ENCODE results near the gene ACP6. TPM values are rescaled to one million over a fixed set of nuclear protein-coding genes. Genes with fewer than 3 reads are reported as not detected.

The ACP6 gene
- total RNA-seq, 3 donors from 2014 or later = 5.1 to 19.7 (median 18.9) TPM

DNA sequence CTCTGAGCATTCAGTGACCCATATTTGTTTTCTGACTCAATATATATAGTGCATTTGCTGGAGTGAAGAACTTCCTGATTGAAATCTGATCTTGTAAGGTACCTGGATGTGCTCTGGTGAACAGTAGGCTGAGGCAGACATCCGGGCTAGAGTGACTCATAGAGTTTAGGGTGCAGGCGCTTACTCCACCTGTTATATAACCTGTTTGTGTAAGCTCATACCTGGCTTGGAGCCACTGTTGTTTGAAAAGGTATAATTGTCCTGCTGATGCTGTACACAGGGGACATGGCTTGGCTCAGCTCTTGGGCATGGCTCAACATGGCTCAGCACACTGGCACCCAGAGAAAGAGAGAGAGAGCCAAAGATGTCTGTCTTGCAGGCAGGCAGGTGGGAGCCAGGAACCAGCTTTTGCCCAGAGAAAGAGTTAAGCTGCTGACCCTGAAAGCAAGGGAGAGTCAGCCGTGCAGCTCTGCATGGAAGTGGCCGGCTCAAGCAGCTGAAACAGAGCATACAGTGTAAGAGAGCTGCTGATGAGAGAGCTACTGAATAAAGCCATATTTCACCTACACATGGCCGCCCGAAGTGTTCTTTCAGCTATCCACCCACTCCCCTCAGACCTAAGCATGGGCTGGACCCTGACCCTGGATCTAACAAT lies 46.9 kb upstream of the ACP6 start:
- Histone ChIP-seq H3K4me3 (no peak overlapping the region), H3K36me3 (no peaks in the 10 kb centered on the region), H3K4me1 (no peaks in the 10 kb centered on the region), H3K27me3 (no peaks in the 10 kb centered on the region), H3K9me3 (no peaks in the 10 kb centered on the region), H3K27ac (peak overlapping the region in 1 of 2 donors; percentile 51)
- intact Hi-C loops (cut with DNase I; ENCODE audit: low total_unique reads) = no loop called here
- peak in 1 of 2 donors; percentile 43 for DNase-seq (ENCODE audit: low spot score in 2 of 2)
- TF ChIP-seq POLR2AphosphoS5 (IDR thresholded peaks at IDR 0.05) (no peak), CTCF (IDR thresholded peaks at IDR 0.05) (no peak), POLR2A (IDR thresholded peaks at IDR 0.05) (no peak)

- no peaks in the 10 kb centered on the region for H3K36me3 ChIP-seq
- no peak overlapping the region for H3K27ac ChIP-seq
- intact Hi-C loops (cut with DNase I; ENCODE audit: low total_unique reads) = no loop called here
- no peak for DNase-seq (ENCODE audit: low spot score in 2 of 2)
- no peak overlapping the region for H3K4me3 ChIP-seq
- H3K9me3 ChIP-seq = no peaks in the 10 kb centered on the region
- TF ChIP-seq CTCF (IDR thresholded peaks at IDR 0.05) (no peak), POLR2A (IDR thresholded peaks at IDR 0.05) (no peak), POLR2AphosphoS5 (IDR thresholded peaks at IDR 0.05) (no peak)
- H3K4me1 ChIP-seq = no peaks in the 10 kb centered on the region
- H3K27me3 ChIP-seq = no peaks in the 10 kb centered on the region
Measured at GRCh38 chr1:147712605-147713004, 42.3 kb upstream of the ACP6 start.

DNA sequence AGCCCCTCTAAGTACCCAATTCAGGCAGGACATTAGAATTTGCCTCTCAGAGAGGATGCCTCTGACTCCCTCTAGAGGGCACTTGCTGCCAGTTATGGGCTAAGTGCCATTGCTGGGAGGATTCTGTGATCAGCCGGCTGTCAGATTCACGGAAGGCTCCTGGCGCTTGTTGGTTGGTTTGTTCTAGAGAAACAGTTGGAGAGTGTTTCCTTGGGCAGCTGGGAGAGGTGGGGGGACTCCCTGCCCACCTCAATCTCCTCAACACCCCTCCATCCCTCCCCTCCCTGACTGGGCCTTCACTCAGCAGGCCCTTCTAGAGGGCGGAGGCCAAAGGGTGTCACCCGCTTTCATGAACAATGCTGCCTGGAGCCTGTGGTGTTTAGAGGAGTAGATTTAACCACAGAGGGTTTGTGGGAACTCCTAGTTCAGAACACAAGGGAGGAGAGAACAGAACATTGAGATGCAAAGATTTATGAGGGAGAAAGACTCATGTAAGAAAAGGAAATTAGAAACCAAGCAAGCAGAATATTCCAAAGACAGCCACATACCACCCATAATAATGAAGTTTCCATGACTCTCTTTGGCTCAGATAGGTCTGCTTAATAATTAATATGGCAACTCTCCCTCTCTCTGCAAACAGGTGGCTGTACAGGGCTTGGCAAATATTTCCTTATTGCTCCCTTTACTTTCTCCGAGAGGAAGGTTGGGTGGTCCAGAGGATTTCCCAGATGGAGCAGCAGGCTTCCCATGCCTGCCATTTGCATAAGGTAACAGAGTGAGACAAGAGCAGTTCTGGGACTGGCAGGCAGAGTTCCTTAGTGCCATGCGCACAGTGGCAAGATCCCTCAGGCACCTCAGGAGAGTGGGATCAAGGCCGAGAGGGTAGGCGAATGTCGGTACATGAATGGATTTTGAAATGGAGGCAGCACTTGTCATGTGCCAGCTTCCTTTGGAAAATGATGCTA lies 30.0 kb upstream of the ACP6 start:
- Histone ChIP-seq H3K27ac (peak overlapping the region in 1 of 2 donors; percentile 33), H3K27me3 (no peaks in the 10 kb centered on the region), H3K9me3 (no peaks in the 10 kb centered on the region), H3K4me3 (peak overlapping the region in 1 of 3 donors; percentile 40), H3K36me3 (no peaks in the 10 kb centered on the region), H3K4me1 (no peaks in the 10 kb centered on the region)
- DNase-seq (ENCODE audit: low spot score in 2 of 2) = peak in 1 of 2 donors; percentile 35
- TF ChIP-seq POLR2A (IDR thresholded peaks at IDR 0.05) = no peak
- TF ChIP-seq POLR2AphosphoS5 (IDR thresholded peaks at IDR 0.05) = no peak
- TF ChIP-seq CTCF (IDR thresholded peaks at IDR 0.05) = peak; percentile 65 to 75 (median 68)
- intact Hi-C loops (cut with DNase I; ENCODE audit: low total_unique reads) = no loop called here

DNA sequence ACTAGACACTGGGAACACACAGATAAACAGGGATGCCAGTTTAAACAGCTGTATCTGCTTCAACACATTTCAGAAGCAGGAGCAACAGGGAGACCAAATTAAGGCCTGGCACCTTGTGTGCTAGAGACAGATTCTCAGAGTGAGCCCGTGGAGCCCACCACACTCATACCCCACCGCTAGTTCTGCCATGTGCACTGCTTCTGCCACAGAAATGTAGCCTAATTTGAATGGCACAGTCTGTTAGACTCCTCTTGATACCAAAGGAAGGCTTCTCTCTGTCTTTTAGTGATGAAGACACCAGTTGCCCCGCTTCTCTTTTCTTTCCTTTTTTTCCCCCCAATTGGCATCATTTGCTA lies 29.3 kb upstream of the ACP6 start:
- Histone ChIP-seq H3K9me3 (no peaks in the 10 kb centered on the region), H3K4me1 (no peaks in the 10 kb centered on the region), H3K27me3 (no peaks in the 10 kb centered on the region), H3K4me3 (no peak overlapping the region), H3K27ac (no peak overlapping the region), H3K36me3 (no peaks in the 10 kb centered on the region)
- DNase-seq (ENCODE audit: low spot score in 2 of 2) = no peak
- TF ChIP-seq POLR2AphosphoS5 (IDR thresholded peaks at IDR 0.05) (no peak), CTCF (IDR thresholded peaks at IDR 0.05) (no peak), POLR2A (IDR thresholded peaks at IDR 0.05) (no peak)
- intact Hi-C loops (cut with DNase I; ENCODE audit: low total_unique reads) = no loop called here
